NCI-H524 treated with DMSO at 0.1 percent for 48 hours (cell line): ENCODE measurements around the gene TBC1D22A.

Experiments used
- DNase-seq: peaks from one replicate; lab custom pipeline; 2025; lab: John Stamatoyannopoulos, UW

Gene TBC1D22A

GRCh38 chr22:46737105-46737975 is 25.1 kb upstream of the TBC1D22A start:
- no peak for DNase-seq

- DNase-seq, result no peak
Measured at GRCh38 chr22:46737976-46738646, 24.3 kb upstream of the TBC1D22A start, which contains the start of gene CERK. CERK (minus strand) TSS chr22:46738252; CDS start chr22:46738148, 104 bp downstream.

GRCh38 chr22:46738647-46739093 is 23.8 kb upstream of the TBC1D22A start:
- DNase-seq, result no peak

GRCh38 chr22:46739094-46739870 is 23.2 kb upstream of the TBC1D22A start:
- DNase-seq, result no peak

- DNase-seq, result no peak
Measured at GRCh38 chr22:46740910-46741780, 21.3 kb upstream of the TBC1D22A start.

GRCh38 chr22:46741974-46742519 is 20.4 kb upstream of the TBC1D22A start:
- DNase-seq, result no peak

GRCh38 chr22:46742576-46743221 is 19.8 kb upstream of the TBC1D22A start:
- DNase-seq, result no peak

- no peak for DNase-seq
Measured at GRCh38 chr22:46744581-46744980, 17.9 kb upstream of the TBC1D22A start.

GRCh38 chr22:46746192-46746591 is 16.3 kb upstream of the TBC1D22A start:
- DNase-seq, result no peak

GRCh38 chr22:46746620-46747019 is 15.8 kb upstream of the TBC1D22A start:
- no peak for DNase-seq

- no peak for DNase-seq
Measured at GRCh38 chr22:46747646-46748045, 14.8 kb upstream of the TBC1D22A start.

GRCh38 chr22:46748206-46748907 is 14.1 kb upstream of the TBC1D22A start:
- no peak for DNase-seq

- no peak for DNase-seq
Measured at GRCh38 chr22:46748908-46749675, 13.4 kb upstream of the TBC1D22A start.

- DNase-seq, result no peak
Measured at GRCh38 chr22:46749682-46750529, 12.5 kb upstream of the TBC1D22A start.

GRCh38 chr22:46750530-46750800 is 12.0 kb upstream of the TBC1D22A start:
- DNase-seq, result no peak

- no peak for DNase-seq
Measured at GRCh38 chr22:46750863-46751443, 11.5 kb upstream of the TBC1D22A start.

- DNase-seq, result no peak
Measured at GRCh38 chr22:46752286-46752987, 10.0 kb upstream of the TBC1D22A start.

- no peak for DNase-seq
Measured at GRCh38 chr22:46752988-46753310, 9.5 kb upstream of the TBC1D22A start.
